HepG2 (cell line): ENCODE results near the gene NOTUM. TPM values are rescaled to one million over a fixed set of nuclear protein-coding genes. Genes with fewer than 3 reads are reported as not detected.

Experiments used
- CHD4 ChIP-seq: fragments of 200-600 bp; sonication (generic); IDR thresholded peaks from 2 replicates; pipeline ENCODE4 v1.7.0; 2017; ENCODE audit warnings: mild to moderate bottlenecking, low read length, borderline replicate concordance
- DNMT3B ChIP-seq: conservative IDR thresholded peaks from 2 replicates; pipeline ENCODE4 v1.6.1; 2016; ENCODE audit warnings: missing biosample characterization, control low read depth
- EHMT2 ChIP-seq: fragments of 200-600 bp; sonication (generic); IDR thresholded peaks from 2 replicates; pipeline ENCODE4 v1.7.0; 2017; ENCODE audit warnings: antibody characterized with exemption, low read depth, low read length, borderline replicate concordance
- ELF1 ChIP-seq: sonication (generic); formaldehyde crosslinking; IDR thresholded peaks from 2 replicates; pipeline ENCODE4 v1.4.0; 2020; ENCODE audit warnings: missing genetic modification reagents
- HNRNPL ChIP-seq: fragments of 200-400 bp; formaldehyde crosslinking; IDR thresholded peaks from 2 replicates; pipeline ENCODE4 v1.6.1; 2017; ENCODE audit warnings: mild to moderate bottlenecking, low read depth, low read length
- MED8 ChIP-seq: sonication (generic); formaldehyde crosslinking; IDR thresholded peaks from 2 replicates; pipeline ENCODE4 v1.8.1; 2023; ENCODE audit warnings: mild to moderate bottlenecking, missing genetic modification reagents; ENCODE audit not compliant: insufficient replicate concordance
- NFYC ChIP-seq: IDR thresholded peaks from 2 replicates; pipeline ENCODE4 v1.6.1; 2016; ENCODE audit warnings: missing genetic modification reagents, missing compliant biosample characterization
- PHF8 ChIP-seq: sonication (generic); formaldehyde crosslinking; IDR thresholded peaks from 2 replicates; pipeline ENCODE4 v1.5.0; 2020; ENCODE audit warnings: missing genetic modification reagents
- SAFB2 ChIP-seq: sonication (generic); formaldehyde crosslinking; IDR thresholded peaks from 2 replicates; pipeline ENCODE4 v1.5.1; 2020; ENCODE audit warnings: missing genetic modification reagents, low read depth, mild to moderate bottlenecking, borderline replicate concordance
- SAP130 ChIP-seq: IDR thresholded peaks from 2 replicates; pipeline ENCODE4 v1.6.1; 2016; ENCODE audit warnings: low read depth
- SATB2 ChIP-seq: sonication (generic); formaldehyde crosslinking; IDR thresholded peaks from 2 replicates; pipeline ENCODE4 v1.5.0; 2020; ENCODE audit warnings: missing genetic modification reagents
- SMAD3 ChIP-seq: sonication (generic); formaldehyde crosslinking; IDR thresholded peaks from 2 replicates; pipeline ENCODE4 v1.4.0; 2020; ENCODE audit warnings: missing genetic modification reagents
- TP53 ChIP-seq: sonication (generic); formaldehyde crosslinking; conservative IDR thresholded peaks from 2 replicates; pipeline ENCODE4 v1.4.0; 2020; ENCODE audit warnings: missing genetic modification reagents
- U2AF2 ChIP-seq: fragments of 200-400 bp; formaldehyde crosslinking; IDR thresholded peaks from 2 replicates; pipeline ENCODE4 v1.6.1; 2017; ENCODE audit warnings: low read depth, mild to moderate bottlenecking, low read length
- WIZ ChIP-seq: sonication (generic); formaldehyde crosslinking; IDR thresholded peaks from 2 replicates; pipeline ENCODE4 v1.5.1; 2020; ENCODE audit warnings: mild to moderate bottlenecking, missing genetic modification reagents
- ZNF264 ChIP-seq: sonication (generic); formaldehyde crosslinking; IDR thresholded peaks from 2 replicates; pipeline ENCODE4 v1.4.0; 2020; ENCODE audit warnings: missing genetic modification reagents
- ZNF274 ChIP-seq: sonication (generic); formaldehyde crosslinking; IDR thresholded peaks from 2 replicates; pipeline ENCODE4 v1.5.1; 2020; ENCODE audit warnings: mild to moderate bottlenecking, missing genetic modification reagents
- ZNF292 ChIP-seq: sonication (generic); formaldehyde crosslinking; IDR thresholded peaks from 2 replicates; pipeline ENCODE4 v1.8.1; 2022; ENCODE audit warnings: mild to moderate bottlenecking, low read depth, missing genetic modification reagents, borderline replicate concordance
- ZSCAN12 ChIP-seq: sonication (generic); formaldehyde crosslinking; IDR thresholded peaks from 2 replicates; pipeline ENCODE4 v1.9.0; 2021; ENCODE audit warnings: mild to moderate bottlenecking, missing genetic modification reagents
- polyA plus RNA-seq, 8 experiments: library from polyadenylated mRNA; depleted of rRNA in 3 of 8; stranded (reverse) in 7 of 8; unstranded in 1 of 8; fragments of >200 nt; fragmentation: Illumina TruSeq in 4 of 8; extraction: Trizol in 4 of 8; gene quantifications; 2 replicates each; pipeline versions ENCODE4 v1.2.1 to v1.2.3, GENCODE V29; 2011 to 2016; ENCODE audit warnings: low read depth in 4 of 8, missing spikeins in 1 of 8, mixed read lengths in 1 of 8; ENCODE audit not compliant: insufficient read depth in 1 of 8
- total RNA-seq, 5 experiments: library from RNA; depleted of rRNA; stranded (reverse); fragments of >200 nt; fragmentation: Illumina TruSeq; extraction: Trizol; gene quantifications; 2 replicates each; pipeline ENCODE4 v1.2.3, GENCODE V29; 2016; ENCODE audit warnings: low read depth in 1 of 5
- TF ChIP-seq, protein P1 (sequence below): sonication (generic); formaldehyde crosslinking; IDR thresholded peaks from 2 replicates; pipeline ENCODE4 v1.5.1; 2020; ENCODE audit warnings: mild to moderate bottlenecking, moderate library complexity, missing genetic modification reagents
- TF ChIP-seq, protein P2 (sequence below): IDR thresholded peaks from 2 replicates; pipeline ENCODE4 v1.6.1; 2016; ENCODE audit warnings: low read depth, control low read depth
- TF ChIP-seq, protein P3 (sequence below): sonication (generic); formaldehyde crosslinking; IDR thresholded peaks from 2 replicates; pipeline ENCODE4 v1.8.0; 2022; ENCODE audit warnings: missing genetic modification reagents, mild to moderate bottlenecking, borderline replicate concordance
- TF ChIP-seq, protein P4 (sequence below): sonication (generic); formaldehyde crosslinking; IDR thresholded peaks from 2 replicates; pipeline ENCODE4 v1.9.0; 2022; ENCODE audit warnings: missing genetic modification reagents, mild to moderate bottlenecking, borderline replicate concordance
- TF ChIP-seq, protein P5 (sequence below): sonication (generic); formaldehyde crosslinking; IDR thresholded peaks from 2 replicates; pipeline ENCODE4 v1.5.0; 2020; ENCODE audit warnings: missing genetic modification reagents

Gene NOTUM
- total and polyA plus RNA-seq, 2 of the 13 experiments (the other 11 are each of a cell fraction or from before 2014, with no cell fraction given) = 150 to 160 TPM

DNA sequence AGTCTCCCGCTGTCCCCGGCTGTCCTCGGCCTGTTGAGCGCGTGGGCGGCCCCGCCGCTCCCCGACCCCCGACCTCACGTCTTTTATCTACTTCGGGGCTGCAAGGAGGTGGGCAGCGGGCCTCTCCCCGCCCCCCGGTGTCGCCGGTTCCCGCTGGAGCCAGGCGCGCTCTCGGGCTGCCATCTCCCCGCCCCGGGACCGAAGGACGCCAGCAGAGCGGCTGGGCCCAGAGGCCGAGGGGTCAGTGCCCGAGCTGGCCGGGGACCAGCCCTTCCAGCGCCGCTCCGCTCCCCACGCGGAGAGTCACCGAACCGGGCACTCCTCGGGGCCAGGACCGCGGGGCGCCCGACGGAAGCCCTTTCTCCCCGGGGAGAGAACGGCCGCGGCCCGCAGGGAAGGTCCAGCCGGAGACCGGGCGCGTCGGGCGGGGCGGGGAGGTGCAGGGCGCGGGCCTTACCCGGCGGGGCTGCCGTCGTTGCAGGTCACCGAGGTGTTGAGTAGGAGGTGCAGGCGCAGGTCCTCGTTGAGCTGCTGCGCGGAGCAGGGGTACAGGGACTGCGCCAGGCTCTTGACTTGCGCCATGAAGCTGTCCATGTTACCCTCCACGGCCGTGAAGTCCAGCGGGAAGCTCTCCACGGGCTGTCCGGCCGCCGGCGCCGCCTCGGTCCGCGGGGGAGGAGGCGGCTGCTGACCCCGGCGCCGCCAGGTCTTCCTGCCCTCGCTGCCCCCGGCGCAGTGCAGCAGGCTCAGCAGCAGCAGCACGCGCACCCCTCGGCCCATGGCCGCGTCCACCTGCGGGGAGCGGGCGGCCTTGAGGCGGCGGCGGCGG lies 643 bp downstream of the NOTUM start (continued):
- TF ChIP-seq, protein P1, sequence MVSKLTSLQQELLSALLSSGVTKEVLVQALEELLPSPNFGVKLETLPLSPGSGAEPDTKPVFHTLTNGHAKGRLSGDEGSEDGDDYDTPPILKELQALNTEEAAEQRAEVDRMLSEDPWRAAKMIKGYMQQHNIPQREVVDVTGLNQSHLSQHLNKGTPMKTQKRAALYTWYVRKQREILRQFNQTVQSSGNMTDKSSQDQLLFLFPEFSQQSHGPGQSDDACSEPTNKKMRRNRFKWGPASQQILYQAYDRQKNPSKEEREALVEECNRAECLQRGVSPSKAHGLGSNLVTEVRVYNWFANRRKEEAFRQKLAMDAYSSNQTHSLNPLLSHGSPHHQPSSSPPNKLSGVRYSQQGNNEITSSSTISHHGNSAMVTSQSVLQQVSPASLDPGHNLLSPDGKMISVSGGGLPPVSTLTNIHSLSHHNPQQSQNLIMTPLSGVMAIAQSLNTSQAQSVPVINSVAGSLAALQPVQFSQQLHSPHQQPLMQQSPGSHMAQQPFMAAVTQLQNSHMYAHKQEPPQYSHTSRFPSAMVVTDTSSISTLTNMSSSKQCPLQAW (CRISPR knock-in tag) = no peak
- no peak for TF ChIP-seq HNRNPL
- TF ChIP-seq U2AF2 = no peak
- no peak for TF ChIP-seq ZNF292
- no peak for TF ChIP-seq ELF1
- no peak for TF ChIP-seq CHD4
- TF ChIP-seq, protein P2, sequence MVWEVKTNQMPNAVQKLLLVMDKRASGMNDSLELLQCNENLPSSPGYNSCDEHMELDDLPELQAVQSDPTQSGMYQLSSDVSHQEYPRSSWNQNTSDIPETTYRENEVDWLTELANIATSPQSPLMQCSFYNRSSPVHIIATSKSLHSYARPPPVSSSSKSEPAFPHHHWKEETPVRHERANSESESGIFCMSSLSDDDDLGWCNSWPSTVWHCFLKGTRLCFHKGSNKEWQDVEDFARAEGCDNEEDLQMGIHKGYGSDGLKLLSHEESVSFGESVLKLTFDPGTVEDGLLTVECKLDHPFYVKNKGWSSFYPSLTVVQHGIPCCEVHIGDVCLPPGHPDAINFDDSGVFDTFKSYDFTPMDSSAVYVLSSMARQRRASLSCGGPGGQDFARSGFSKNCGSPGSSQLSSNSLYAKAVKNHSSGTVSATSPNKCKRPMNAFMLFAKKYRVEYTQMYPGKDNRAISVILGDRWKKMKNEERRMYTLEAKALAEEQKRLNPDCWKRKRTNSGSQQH (CRISPR knock-in tag) = no peak
- 0 out of 2 replicates have a peak, but pooled peaks have one; percentile 38 for TF ChIP-seq SAFB2 (CRISPR knock-in tag)
- TF ChIP-seq, protein P3, sequence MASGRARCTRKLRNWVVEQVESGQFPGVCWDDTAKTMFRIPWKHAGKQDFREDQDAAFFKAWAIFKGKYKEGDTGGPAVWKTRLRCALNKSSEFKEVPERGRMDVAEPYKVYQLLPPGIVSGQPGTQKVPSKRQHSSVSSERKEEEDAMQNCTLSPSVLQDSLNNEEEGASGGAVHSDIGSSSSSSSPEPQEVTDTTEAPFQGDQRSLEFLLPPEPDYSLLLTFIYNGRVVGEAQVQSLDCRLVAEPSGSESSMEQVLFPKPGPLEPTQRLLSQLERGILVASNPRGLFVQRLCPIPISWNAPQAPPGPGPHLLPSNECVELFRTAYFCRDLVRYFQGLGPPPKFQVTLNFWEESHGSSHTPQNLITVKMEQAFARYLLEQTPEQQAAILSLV = peak; percentile 75
- TF ChIP-seq WIZ = 0 out of 2 replicates have a peak, but pooled peaks have one; percentile 33
- TF ChIP-seq ZSCAN12 (CRISPR knock-in tag) = peak; percentile 42; the same call in 1 of the 2 replicates
- peak; percentile 69; the same call in 1 of the 2 replicates for TF ChIP-seq DNMT3B (CRISPR knock-in tag)
- TF ChIP-seq PHF8 (CRISPR knock-in tag) = peak; percentile 28; the same call in 1 of the 2 replicates
- TF ChIP-seq MED8 = peak; percentile 75
- no peak for TF ChIP-seq SMAD3 (CRISPR knock-in tag)
- TF ChIP-seq, protein P4, sequence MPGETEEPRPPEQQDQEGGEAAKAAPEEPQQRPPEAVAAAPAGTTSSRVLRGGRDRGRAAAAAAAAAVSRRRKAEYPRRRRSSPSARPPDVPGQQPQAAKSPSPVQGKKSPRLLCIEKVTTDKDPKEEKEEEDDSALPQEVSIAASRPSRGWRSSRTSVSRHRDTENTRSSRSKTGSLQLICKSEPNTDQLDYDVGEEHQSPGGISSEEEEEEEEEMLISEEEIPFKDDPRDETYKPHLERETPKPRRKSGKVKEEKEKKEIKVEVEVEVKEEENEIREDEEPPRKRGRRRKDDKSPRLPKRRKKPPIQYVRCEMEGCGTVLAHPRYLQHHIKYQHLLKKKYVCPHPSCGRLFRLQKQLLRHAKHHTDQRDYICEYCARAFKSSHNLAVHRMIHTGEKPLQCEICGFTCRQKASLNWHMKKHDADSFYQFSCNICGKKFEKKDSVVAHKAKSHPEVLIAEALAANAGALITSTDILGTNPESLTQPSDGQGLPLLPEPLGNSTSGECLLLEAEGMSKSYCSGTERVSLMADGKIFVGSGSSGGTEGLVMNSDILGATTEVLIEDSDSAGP (CRISPR knock-in tag) = peak; percentile 45; the same call in 1 of the 2 replicates
- TF ChIP-seq SAP130 (CRISPR knock-in tag) = no peak
- TF ChIP-seq ZNF274 (CRISPR knock-in tag) = 0 out of 2 replicates have a peak, but pooled peaks have one; percentile 18
- TF ChIP-seq ZNF264 (CRISPR knock-in tag) = no peak
- no peak for TF ChIP-seq SATB2 (CRISPR knock-in tag)
- TF ChIP-seq TP53 (CRISPR knock-in tag) = no peak
- no peak for TF ChIP-seq EHMT2
- TF ChIP-seq NFYC = no peak
- TF ChIP-seq, protein P5, sequence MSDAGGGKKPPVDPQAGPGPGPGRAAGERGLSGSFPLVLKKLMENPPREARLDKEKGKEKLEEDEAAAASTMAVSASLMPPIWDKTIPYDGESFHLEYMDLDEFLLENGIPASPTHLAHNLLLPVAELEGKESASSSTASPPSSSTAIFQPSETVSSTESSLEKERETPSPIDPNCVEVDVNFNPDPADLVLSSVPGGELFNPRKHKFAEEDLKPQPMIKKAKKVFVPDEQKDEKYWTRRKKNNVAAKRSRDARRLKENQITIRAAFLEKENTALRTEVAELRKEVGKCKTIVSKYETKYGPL (CRISPR knock-in tag) = no peak; the same call in 1 of the 2 replicates
